ENCODE measurements around the gene RFNG. TPM values are rescaled to one million over a fixed set of nuclear protein-coding genes. Genes with fewer than 3 reads are reported as not detected.

RFNG gene
- total and polyA plus RNA-seq, 2 of the 13 experiments (the other 11 are each of a cell fraction or from before 2014, with no cell fraction given), result 61.4 to 64.0 TPM

GRCh38 chr17:82097184-82097918 is 45.7 kb upstream of the RFNG start (continued):
- TF ChIP-seq, protein P1, sequence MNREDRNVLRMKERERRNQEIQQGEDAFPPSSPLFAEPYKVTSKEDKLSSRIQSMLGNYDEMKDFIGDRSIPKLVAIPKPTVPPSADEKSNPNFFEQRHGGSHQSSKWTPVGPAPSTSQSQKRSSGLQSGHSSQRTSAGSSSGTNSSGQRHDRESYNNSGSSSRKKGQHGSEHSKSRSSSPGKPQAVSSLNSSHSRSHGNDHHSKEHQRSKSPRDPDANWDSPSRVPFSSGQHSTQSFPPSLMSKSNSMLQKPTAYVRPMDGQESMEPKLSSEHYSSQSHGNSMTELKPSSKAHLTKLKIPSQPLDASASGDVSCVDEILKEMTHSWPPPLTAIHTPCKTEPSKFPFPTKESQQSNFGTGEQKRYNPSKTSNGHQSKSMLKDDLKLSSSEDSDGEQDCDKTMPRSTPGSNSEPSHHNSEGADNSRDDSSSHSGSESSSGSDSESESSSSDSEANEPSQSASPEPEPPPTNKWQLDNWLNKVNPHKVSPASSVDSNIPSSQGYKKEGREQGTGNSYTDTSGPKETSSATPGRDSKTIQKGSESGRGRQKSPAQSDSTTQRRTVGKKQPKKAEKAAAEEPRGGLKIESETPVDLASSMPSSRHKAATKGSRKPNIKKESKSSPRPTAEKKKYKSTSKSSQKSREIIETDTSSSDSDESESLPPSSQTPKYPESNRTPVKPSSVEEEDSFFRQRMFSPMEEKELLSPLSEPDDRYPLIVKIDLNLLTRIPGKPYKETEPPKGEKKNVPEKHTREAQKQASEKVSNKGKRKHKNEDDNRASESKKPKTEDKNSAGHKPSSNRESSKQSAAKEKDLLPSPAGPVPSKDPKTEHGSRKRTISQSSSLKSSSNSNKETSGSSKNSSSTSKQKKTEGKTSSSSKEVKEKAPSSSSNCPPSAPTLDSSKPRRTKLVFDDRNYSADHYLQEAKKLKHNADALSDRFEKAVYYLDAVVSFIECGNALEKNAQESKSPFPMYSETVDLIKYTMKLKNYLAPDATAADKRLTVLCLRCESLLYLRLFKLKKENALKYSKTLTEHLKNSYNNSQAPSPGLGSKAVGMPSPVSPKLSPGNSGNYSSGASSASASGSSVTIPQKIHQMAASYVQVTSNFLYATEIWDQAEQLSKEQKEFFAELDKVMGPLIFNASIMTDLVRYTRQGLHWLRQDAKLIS (CRISPR knock-in tag; IDR thresholded peaks at IDR 0.05), result peak; percentile 71; the same call in 1 of the 2 replicates
- TF ChIP-seq ELK4 (CRISPR knock-in tag; IDR thresholded peaks at IDR 0.05; ENCODE audit: borderline replicate concordance) (no peak), NFIC (IDR thresholded peaks at IDR 0.05; ENCODE audit: low read length) (no peak), TEAD3 (CRISPR knock-in tag; optimal IDR thresholded peaks at IDR 0.05; ENCODE audit: borderline replicate concordance) (peak; percentile 15), TBP (CRISPR knock-in tag; IDR thresholded peaks at IDR 0.05) (no peak), GABPB1 (CRISPR knock-in tag; IDR thresholded peaks at IDR 0.05) (no peak; the same call in 1 of the 2 replicates), ZNF772 (CRISPR knock-in tag; IDR thresholded peaks at IDR 0.05) (no peak), HOXA5 (CRISPR knock-in tag; IDR thresholded peaks at IDR 0.05) (no peak; the same call in none of the 2 replicates), SP5 (CRISPR knock-in tag; IDR thresholded peaks at IDR 0.05; ENCODE audit: borderline replicate concordance, low read depth) (peak; percentile 30; the same call in 1 of the 2 replicates), CBX5 (CRISPR knock-in tag; IDR thresholded peaks at IDR 0.05; ENCODE audit: borderline replicate concordance) (0 out of 2 replicates have a peak, but pooled peaks have one; percentile 10), IKZF5 (CRISPR knock-in tag; IDR thresholded peaks at IDR 0.05) (no peak), ARID5B (CRISPR knock-in tag; IDR thresholded peaks at IDR 0.05) (no peak), TBL1XR1 (IDR thresholded peaks at IDR 0.05; ENCODE audit: borderline replicate concordance, low read length, partially characterized antibody) (no peak), ZNF564 (CRISPR knock-in tag; IDR thresholded peaks at IDR 0.05) (peak; percentile 62; the same call in 1 of the 2 replicates), ZNF576 (CRISPR knock-in tag; IDR thresholded peaks at IDR 0.05) (no peak)
- TF ChIP-seq, protein P2, sequence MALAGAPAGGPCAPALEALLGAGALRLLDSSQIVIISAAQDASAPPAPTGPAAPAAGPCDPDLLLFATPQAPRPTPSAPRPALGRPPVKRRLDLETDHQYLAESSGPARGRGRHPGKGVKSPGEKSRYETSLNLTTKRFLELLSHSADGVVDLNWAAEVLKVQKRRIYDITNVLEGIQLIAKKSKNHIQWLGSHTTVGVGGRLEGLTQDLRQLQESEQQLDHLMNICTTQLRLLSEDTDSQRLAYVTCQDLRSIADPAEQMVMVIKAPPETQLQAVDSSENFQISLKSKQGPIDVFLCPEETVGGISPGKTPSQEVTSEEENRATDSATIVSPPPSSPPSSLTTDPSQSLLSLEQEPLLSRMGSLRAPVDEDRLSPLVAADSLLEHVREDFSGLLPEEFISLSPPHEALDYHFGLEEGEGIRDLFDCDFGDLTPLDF (CRISPR knock-in tag; IDR thresholded peaks at IDR 0.05), result no peak
